GM12801 (cell line): ENCODE results near the gene APOE.

Source experiments
- CTCF ChIP-seq: IDR thresholded peaks from one replicate; pipeline ENCODE4 v1.5.1; 2011; ENCODE audit warnings: control low read depth; ENCODE audit not compliant: insufficient read length; ENCODE audit errors: extremely low read depth

The APOE gene

GRCh38 chr19:44879309-44880065 is 26.1 kb upstream of the APOE start:
- TF ChIP-seq CTCF = no peak

- no peak for TF ChIP-seq CTCF
Measured at GRCh38 chr19:44882063-44882462, 23.5 kb upstream of the APOE start.

- no peak for TF ChIP-seq CTCF
Measured at GRCh38 chr19:44883922-44884321, 21.7 kb upstream of the APOE start.

- TF ChIP-seq CTCF = no peak
Measured at GRCh38 chr19:44884566-44884965, 21.0 kb upstream of the APOE start.

GRCh38 chr19:44886141-44886540 is 19.5 kb upstream of the APOE start:
- no peak for TF ChIP-seq CTCF

GRCh38 chr19:44887648-44888047 is 17.9 kb upstream of the APOE start:
- TF ChIP-seq CTCF = no peak

GRCh38 chr19:44889830-44890365 is 15.7 kb upstream of the APOE start:
- TF ChIP-seq CTCF = no peak
